SW480 (cell line): ENCODE results near the gene AMDHD2.
"Not testable (repeated sequence)": the region's sequence is repeated elsewhere in the genome, so short reads cannot be mapped to it uniquely, and the experiment has no call there.

ENCODE experiments used
- DNase-seq: peaks from one replicate; pipeline ENCODE4 v3.0.0-alpha.2; 2016; ENCODE audit warnings: low spot score

Gene AMDHD2

DNA sequence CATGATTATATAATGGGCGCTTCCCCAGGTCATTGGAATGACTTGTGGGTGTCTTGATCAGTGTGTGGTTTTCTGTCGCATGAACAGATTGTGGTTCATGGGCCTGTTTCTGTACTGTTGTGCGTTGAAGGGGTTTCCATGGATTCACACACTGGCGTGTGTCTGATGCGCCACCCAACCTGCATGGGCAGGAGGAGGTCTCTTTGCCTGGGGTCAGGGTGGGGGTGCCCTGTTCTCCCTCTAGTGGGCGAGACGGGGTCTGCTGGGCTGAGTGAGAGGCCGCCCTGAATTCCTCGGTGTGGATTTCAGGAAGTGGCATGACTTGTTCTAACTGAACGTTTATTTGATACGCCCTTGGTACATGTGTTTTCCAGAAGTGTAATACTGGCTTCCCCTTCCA lies 60.0 kb downstream of the AMDHD2 start:
- not testable (repeated sequence) for DNase-seq

DNA sequence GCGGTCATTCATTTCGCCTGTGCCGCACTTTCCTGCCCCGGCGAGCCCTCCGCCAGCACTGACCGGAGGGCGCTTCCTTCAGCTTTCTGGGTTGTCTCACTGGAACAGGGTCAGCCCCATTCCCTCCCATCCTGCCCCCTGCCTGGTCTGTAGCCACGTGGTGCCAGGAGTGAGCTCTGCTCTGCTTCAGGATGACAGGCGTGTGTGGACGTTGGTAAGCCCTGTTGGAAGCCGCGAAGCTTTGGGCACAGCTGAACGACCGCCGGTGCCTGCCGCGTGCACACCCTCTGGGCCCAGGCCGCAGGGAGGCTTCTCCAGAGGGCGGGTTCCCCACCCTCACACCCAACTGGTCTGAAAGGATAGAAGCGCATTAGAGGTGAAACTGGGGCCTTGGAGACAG lies 60.6 kb downstream of the AMDHD2 start:
- DNase-seq, result not testable (repeated sequence)
